IMR-90 (cell line): ENCODE data around the gene VPS33B. TPM values are rescaled to one million over a fixed set of nuclear protein-coding genes. Genes with fewer than 3 reads are reported as not detected.

ENCODE experiments used
- ATAC-seq: fragments of 200-7000 bp; cut with Tn5 transposase; 2 replicates; pipeline ENCODE4 v1.9.1; 2020; ENCODE audit warnings: low read depth, mild to moderate bottlenecking, moderate library complexity
- BruUV-seq: library from RNA; stranded (reverse); fragments of 400-500 nt; replicated peaks from 2 replicates; lab custom pipeline; 2021; lab: Mats Ljungman, UMichigan
- CTCF ChIA-PET: fragments of 300-600 bp; formaldehyde crosslinking; extraction: SDS; loops from one replicate; lab custom pipeline; 2021; ENCODE audit warnings: antibody characterized with exemption; lab: Yijun Ruan, JAX
- POLR2A ChIA-PET: fragments of 300-600 bp; sonication (Branson Sonifier 250); formaldehyde crosslinking; loops from one replicate; lab custom pipeline; 2022; ENCODE audit warnings: antibody characterized with exemption; ENCODE audit not compliant: unreplicated experiment; lab: Charles Lee
- DNase-seq: peaks from one replicate; pipeline ENCODE4 v3.0.0; 2013
- H2AFZ ChIP-seq: replicated peaks from 2 replicates; pipeline ENCODE3; 2013; ENCODE audit warnings: low read length, mild to moderate bottlenecking; ENCODE audit not compliant: poor library complexity
- H2AK5ac ChIP-seq: 2 replicates; pipeline ENCODE4 v1.6.1; 2013; ENCODE audit warnings: low read depth, low read length, inconsistent platforms
- H2AK9ac ChIP-seq: replicated peaks from 2 replicates; pipeline ENCODE3; 2013; ENCODE audit warnings: mild to moderate bottlenecking, low read depth, low read length, moderate library complexity; ENCODE audit not compliant: poor library complexity
- H2BK120ac ChIP-seq: 2 replicates; pipeline ENCODE4 v1.6.1; 2013; ENCODE audit warnings: low read depth, low read length, inconsistent platforms
- H2BK15ac ChIP-seq: 3 replicates; pipeline ENCODE4 v1.6.1; 2013; ENCODE audit warnings: low read depth, low read length, inconsistent platforms
- H2BK20ac ChIP-seq: 2 replicates; pipeline ENCODE4 v1.6.1; 2013; ENCODE audit warnings: low read depth, mild to moderate bottlenecking, inconsistent platforms, low read length, moderate library complexity
- H2BK5ac ChIP-seq: 2 replicates; pipeline ENCODE4 v1.6.1; 2013; ENCODE audit warnings: mild to moderate bottlenecking, low read depth, low read length, inconsistent platforms; ENCODE audit not compliant: poor library complexity, severe bottlenecking
- H3K14ac ChIP-seq: replicated peaks from 2 replicates; pipeline ENCODE4 v1.6.1; 2013; ENCODE audit warnings: low read depth, low read length, inconsistent platforms
- H3K18ac ChIP-seq: 2 replicates; pipeline ENCODE4 v1.6.1; 2013; ENCODE audit warnings: low read depth, low read length, control low read depth
- H3K23ac ChIP-seq: 2 replicates; pipeline ENCODE4 v1.6.1; 2013; ENCODE audit warnings: low read depth, low read length, inconsistent platforms
- H3K27ac ChIP-seq: 2 replicates; pipeline ENCODE4 v1.5.1; 2013; ENCODE audit warnings: mild to moderate bottlenecking, control low read depth, low read length; ENCODE audit not compliant: insufficient read depth
- H3K27me3 ChIP-seq: 2 replicates; pipeline ENCODE4 v1.6.1; 2013; ENCODE audit warnings: low read length; ENCODE audit not compliant: control insufficient read depth, insufficient read depth
- H3K36me3 ChIP-seq: 2 replicates; pipeline ENCODE4 v1.6.1; 2013; ENCODE audit warnings: low read length, mixed read lengths; ENCODE audit not compliant: control insufficient read depth, insufficient read depth
- H3K4ac ChIP-seq: 2 replicates; pipeline ENCODE4 v1.6.1; 2013; ENCODE audit warnings: low read depth, low read length, inconsistent platforms
- H3K4me1 ChIP-seq: 2 replicates; pipeline ENCODE4 v1.6.1; 2013; ENCODE audit warnings: low read length, mixed read lengths; ENCODE audit not compliant: control insufficient read depth, insufficient read depth
- H3K4me2 ChIP-seq: 2 replicates; pipeline ENCODE4 v1.6.1; 2013; ENCODE audit warnings: low read depth, mild to moderate bottlenecking, control low read depth, low read length, moderate library complexity
- H3K4me3 ChIP-seq: 2 replicates; pipeline ENCODE4 v1.5.1; 2013; ENCODE audit warnings: low read depth, mild to moderate bottlenecking, control low read depth, low read length, moderate library complexity; ENCODE audit not compliant: insufficient read depth
- H3K56ac ChIP-seq: 2 replicates; pipeline ENCODE4 v1.6.1; 2013; ENCODE audit warnings: low read length, inconsistent platforms; ENCODE audit not compliant: insufficient read depth; ENCODE audit errors: extremely low read depth
- H3K79me1 ChIP-seq, 2 experiments: 2 replicates each; pipeline ENCODE4 v1.6.1; 2013; ENCODE audit warnings: low read length in 2 of 2, inconsistent platforms in 1 of 2, low read depth in 1 of 2
- H3K9ac ChIP-seq: 2 replicates; pipeline ENCODE4 v1.6.1; 2013; ENCODE audit warnings: low read depth, low read length, control low read depth
- H3K9me1 ChIP-seq: 2 replicates; pipeline ENCODE4 v1.6.1; 2013; ENCODE audit warnings: low read length, inconsistent platforms; ENCODE audit not compliant: insufficient read depth
- H3K9me3 ChIP-seq: 2 replicates; pipeline ENCODE4 v1.6.1; 2013; ENCODE audit warnings: low read length; ENCODE audit not compliant: control insufficient read depth, insufficient read depth
- H4K20me1 ChIP-seq: 2 replicates; pipeline ENCODE4 v1.6.1; 2013; ENCODE audit warnings: low read length, inconsistent platforms; ENCODE audit not compliant: insufficient read depth
- H4K5ac ChIP-seq: 2 replicates; pipeline ENCODE4 v1.6.1; 2013; ENCODE audit warnings: mild to moderate bottlenecking, low read depth, low read length, control low read depth
- H4K8ac ChIP-seq, 2 experiments: 2 replicates each; pipeline ENCODE4 v1.6.1; 2013; ENCODE audit warnings: low read depth in 2 of 2, low read length in 2 of 2, control low read depth in 1 of 2, inconsistent platforms in 1 of 2
- H4K91ac ChIP-seq: 2 replicates; pipeline ENCODE4 v1.6.1; 2013; ENCODE audit warnings: low read depth, low read length, inconsistent platforms; ENCODE audit not compliant: insufficient read depth
- RFX5 ChIP-seq: IDR thresholded peaks from 2 replicates; pipeline ENCODE4 v1.8.0; 2012; ENCODE audit warnings: low read depth, mild to moderate bottlenecking, low read length, moderate library complexity
- WGBS, 2 experiments: methylation state at CpG; one replicate each; pipeline versions ENCODE4 v1.1.5 to v1.1.7; 2013; ENCODE audit warnings: missing lambda C conversion rate in 2 of 2; ENCODE audit not compliant: insufficient read length in 1 of 2; ENCODE audit errors: extremely low coverage in 2 of 2; 5-methylcytosine and 5-hydroxymethylcytosine counted together
- dilution Hi-C: fragments of 300-500 bp; cut with HindIII; formaldehyde crosslinking; loops from one replicate; pipeline ENCODE4 v1.14.3; 2018; ENCODE audit warnings: low sequenced_read_pairs; ENCODE audit not compliant: unreplicated experiment
- in situ Hi-C: fragments of 300-500 bp; cut with MboI; formaldehyde crosslinking; loops from 3 replicates; pipeline ENCODE4 v1.14.3; 2019; ENCODE audit warnings: low sequenced_read_pairs, inconsistent platforms, mixed read lengths
- intact Hi-C: fragments of 100-400 bp; cut with micrococcal nuclease; formaldehyde crosslinking; loops from 2 replicates; pipeline ENCODE4 v1.10.0; 2022
- polyA plus RNA-seq, 3 experiments: library from polyadenylated mRNA; depleted of rRNA; stranded (reverse); fragments of >200 nt; gene quantifications; 2 replicates each; pipeline ENCODE4 v1.2.3, GENCODE V29; 2012; ENCODE audit warnings: low replicate concordance in 1 of 3
- total RNA-seq: library from RNA; depleted of rRNA; stranded (reverse); fragments of >200 nt; gene quantifications from 2 replicates; pipeline ENCODE4 v1.2.3, GENCODE V29; 2012

The VPS33B gene
- total and polyA plus RNA-seq, 2 of the 4 experiments (the other 2 are of a cell fraction) = 9.0 to 11.3 TPM

DNA sequence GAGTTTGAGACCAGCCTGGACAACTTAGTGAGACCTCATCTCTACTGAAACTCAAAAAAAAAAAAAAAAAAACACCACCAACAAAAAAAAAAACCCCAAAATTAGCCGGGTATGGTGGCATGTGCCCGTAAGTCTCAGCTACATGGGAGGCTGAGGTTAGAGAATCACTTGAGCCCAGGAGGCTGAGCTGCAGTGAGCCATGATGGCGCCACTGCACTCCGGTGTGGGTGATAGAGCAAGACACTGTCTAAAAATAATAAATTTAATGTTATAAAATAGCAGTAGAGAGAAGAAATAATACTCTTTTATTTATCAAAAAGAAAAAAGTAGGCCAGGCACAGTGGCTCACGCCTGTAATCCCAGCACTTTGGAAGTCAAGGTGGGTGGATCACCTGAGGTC lies 50.3 kb downstream of the VPS33B start:
- H3K27ac ChIP-seq = no peak overlapping the region
- H2BK20ac ChIP-seq = no peak overlapping the region
- H4K91ac ChIP-seq = no peak overlapping the region
- H2AFZ ChIP-seq = no peak overlapping the region
- ChIA-PET CTCF (interaction anchor here (0.6 kb wide), 1 partner anchor 139 kb away, joined by 5 read pairs; no protein-coding TSS in a partner anchor), POLR2A (no interaction called here)
- no peak overlapping the region for H3K4ac ChIP-seq
- H3K79me1 ChIP-seq = peaks cover 11 to 12% of the 10 kb centered on the region in 2 experiments; a peak in 3 of 4 replicates
- dilution Hi-C loops = no loop called here
- H3K14ac ChIP-seq = no peak overlapping the region
- no peaks in the 10 kb centered on the region for H4K20me1 ChIP-seq
- H3K27me3 ChIP-seq = no peaks in the 10 kb centered on the region
- no peak overlapping the region for H4K5ac ChIP-seq
- no TSS peak for BruUV-seq
- peaks cover 34% of the 10 kb centered on the region for H3K36me3 ChIP-seq
- no peak overlapping the region for H2BK15ac ChIP-seq
- WGBS, 2 experiments = no CpG with 5 or more reads among the region's 5 CpGs
- DNase-seq (no peak), ATAC-seq (no peak)
- in situ Hi-C loops = no loop called here
- H2AK9ac ChIP-seq = no peak overlapping the region
- no peak overlapping the region for H3K56ac ChIP-seq
- no peak overlapping the region for H2BK5ac ChIP-seq
- H3K23ac ChIP-seq = no peak overlapping the region
- H3K9me3 ChIP-seq = no peaks in the 10 kb centered on the region
- H2BK120ac ChIP-seq = no peak overlapping the region
- H3K9ac ChIP-seq = no peak overlapping the region
- no peak overlapping the region for H3K4me2 ChIP-seq
- TF ChIP-seq RFX5 = no peak
- H2AK5ac ChIP-seq = no peak overlapping the region
- no peak overlapping the region for H3K18ac ChIP-seq
- intact Hi-C loops = no loop called here
- 0 out of 2 replicates have a peak, but pooled peaks cover 5% of the 10 kb centered on the region for H3K9me1 ChIP-seq
- no peak overlapping the region for H3K4me3 ChIP-seq
- no peaks in the 10 kb centered on the region for H3K4me1 ChIP-seq
- no peak overlapping the region for H4K8ac ChIP-seq
